Activated CD8-positive, alpha-beta T cell treated with anti-CD3 and anti-CD28 coated beads for 36 hours (primary cell): Measurements from ENCODE around the gene EIPR1. TPM values are rescaled to one million over a fixed set of nuclear protein-coding genes. Genes with fewer than 3 reads are reported as not detected.

Source experiments
- ATAC-seq: fragments of 200-7000 bp; cut with Tn5 transposase; one replicate; pipeline ENCODE4 v1.10.0; 2021; ENCODE audit warnings: mild to moderate bottlenecking, moderate library complexity
- CTCF ChIA-PET: fragments of 350-600 bp; sonication (Branson Sonifier 250); formaldehyde crosslinking; loops from one replicate; lab custom pipeline; 2021; ENCODE audit warnings: antibody characterized with exemption; lab: Charles Lee
- POLR2A ChIA-PET: fragments of 350-600 bp; sonication (Branson Sonifier 250); formaldehyde crosslinking; loops from one replicate; lab custom pipeline; 2021; ENCODE audit warnings: antibody characterized with exemption; lab: Charles Lee
- DNase-seq: peaks from one replicate; pipeline ENCODE4 v3.0.0-alpha.2; 2020
- H3K27ac Mint-ChIP-seq: one replicate; pipeline ENCODE4 v1.8.0; 2021; ENCODE audit warnings: mild to moderate bottlenecking, mixed read lengths
- H3K27me3 Mint-ChIP-seq: one replicate; pipeline ENCODE4 v1.8.0; 2021; ENCODE audit warnings: mixed read lengths
- H3K36me3 Mint-ChIP-seq: one replicate; pipeline ENCODE4 v1.8.0; 2021; ENCODE audit warnings: low read depth, mixed read lengths
- H3K4me1 Mint-ChIP-seq: one replicate; pipeline ENCODE4 v1.8.0; 2021; ENCODE audit warnings: low read depth, mixed read lengths
- H3K4me3 Mint-ChIP-seq: one replicate; pipeline ENCODE4 v1.8.0; 2021; ENCODE audit warnings: mild to moderate bottlenecking, moderate library complexity, mixed read lengths
- H3K9me3 Mint-ChIP-seq: one replicate; pipeline ENCODE4 v1.8.0; 2021; ENCODE audit warnings: mixed read lengths
- intact Hi-C: fragments of 100-400 bp; cut with micrococcal nuclease; formaldehyde crosslinking; loops from one replicate; pipeline ENCODE4 v1.10.0; 2022
- total RNA-seq, 2 experiments: library from RNA; stranded (reverse); gene quantifications; one replicate each; pipeline ENCODE4 v1.2.3, GENCODE V29; 2021
- TF ChIP-seq, protein P1 (sequence below): fragments of 200-600 bp; IDR thresholded peaks from one replicate; pipeline ENCODE4 v1.8.0; 2022; ENCODE audit warnings: antibody characterized with exemption, mild to moderate bottlenecking

Gene EIPR1
- total RNA-seq, 2 experiments from 2014 or later: 38.4 to 39.1 TPM

DNA sequence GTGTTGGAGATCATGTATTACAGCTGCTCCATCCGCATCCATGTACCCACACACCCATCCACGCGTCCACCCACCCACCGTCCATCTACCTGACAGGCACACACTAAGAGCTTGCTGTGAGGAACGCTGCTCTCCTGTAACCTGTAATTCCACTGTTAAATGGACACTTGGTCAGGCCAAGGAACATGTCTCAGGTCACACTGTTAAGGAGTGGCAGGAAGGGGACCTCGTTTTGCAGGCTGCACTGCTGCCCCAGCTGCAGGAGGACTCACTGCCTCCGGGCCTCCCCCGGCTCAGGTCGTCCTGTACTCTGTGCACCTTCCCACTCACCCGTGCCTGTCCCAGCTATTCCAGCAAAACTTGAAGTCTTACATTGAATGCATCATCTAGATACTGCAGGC lies 170.5 kb downstream of the EIPR1 start:
- TF ChIP-seq, protein P1, sequence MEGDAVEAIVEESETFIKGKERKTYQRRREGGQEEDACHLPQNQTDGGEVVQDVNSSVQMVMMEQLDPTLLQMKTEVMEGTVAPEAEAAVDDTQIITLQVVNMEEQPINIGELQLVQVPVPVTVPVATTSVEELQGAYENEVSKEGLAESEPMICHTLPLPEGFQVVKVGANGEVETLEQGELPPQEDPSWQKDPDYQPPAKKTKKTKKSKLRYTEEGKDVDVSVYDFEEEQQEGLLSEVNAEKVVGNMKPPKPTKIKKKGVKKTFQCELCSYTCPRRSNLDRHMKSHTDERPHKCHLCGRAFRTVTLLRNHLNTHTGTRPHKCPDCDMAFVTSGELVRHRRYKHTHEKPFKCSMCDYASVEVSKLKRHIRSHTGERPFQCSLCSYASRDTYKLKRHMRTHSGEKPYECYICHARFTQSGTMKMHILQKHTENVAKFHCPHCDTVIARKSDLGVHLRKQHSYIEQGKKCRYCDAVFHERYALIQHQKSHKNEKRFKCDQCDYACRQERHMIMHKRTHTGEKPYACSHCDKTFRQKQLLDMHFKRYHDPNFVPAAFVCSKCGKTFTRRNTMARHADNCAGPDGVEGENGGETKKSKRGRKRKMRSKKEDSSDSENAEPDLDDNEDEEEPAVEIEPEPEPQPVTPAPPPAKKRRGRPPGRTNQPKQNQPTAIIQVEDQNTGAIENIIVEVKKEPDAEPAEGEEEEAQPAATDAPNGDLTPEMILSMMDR: no peak
- DNase-seq (no peak), ATAC-seq (no peak)
- Mint-ChIP-seq H3K4me1 (peaks cover 9% of the 10 kb centered on the region), H3K9me3 (no peaks in the 10 kb centered on the region), H3K27me3 (no peaks in the 10 kb centered on the region), H3K36me3 (peaks cover 15% of the 10 kb centered on the region), H3K4me3 (no peak overlapping the region), H3K27ac (no peak overlapping the region)
- CTCF ChIA-PET: interaction anchor here (0.9 to 1.1 kb wide), 2 partner anchors 19 to 217 kb away, joined by 3 read pairs; no protein-coding TSS in a partner anchor
- intact Hi-C loops: no loop called here
- POLR2A ChIA-PET: no interaction called here

GRCh38 chr2:3205845-3206244 lies 171.8 kb downstream of the EIPR1 start:
- H3K9me3 Mint-ChIP-seq: no peaks in the 10 kb centered on the region
- peaks cover 9% of the 10 kb centered on the region for H3K4me1 Mint-ChIP-seq
- no peak overlapping the region for H3K4me3 Mint-ChIP-seq
- no peak overlapping the region for H3K27ac Mint-ChIP-seq
- intact Hi-C loops: no loop called here
- ChIA-PET CTCF (interaction anchor here (0.6 to 1.4 kb wide), 4 partner anchors 11 to 523 kb away, joined by 3 to 4 read pairs (median 3); no protein-coding TSS in a partner anchor), POLR2A (interaction anchor here (0.7 kb wide), 1 partner anchor 13 kb away, joined by 3 read pairs; no protein-coding TSS in a partner anchor)
- DNase-seq: no peak
- ATAC-seq: no peak
- H3K36me3 Mint-ChIP-seq: peaks cover 15% of the 10 kb centered on the region
- TF ChIP-seq, protein P1: no peak
- H3K27me3 Mint-ChIP-seq: no peaks in the 10 kb centered on the region

GRCh38 chr2:3204031-3204821 lies 173.4 kb downstream of the EIPR1 start:
- Mint-ChIP-seq H3K27ac (no peak overlapping the region), H3K27me3 (no peaks in the 10 kb centered on the region), H3K4me3 (no peak overlapping the region), H3K36me3 (peaks cover 13% of the 10 kb centered on the region), H3K4me1 (peaks cover 11% of the 10 kb centered on the region), H3K9me3 (no peaks in the 10 kb centered on the region)
- TF ChIP-seq, protein P1: no peak
- ChIA-PET CTCF (no interaction called here), POLR2A (no interaction called here)
- intact Hi-C loops: no loop called here
- DNase-seq: no peak
- ATAC-seq: no peak

GRCh38 chr2:3203497-3204019 lies 174.1 kb downstream of the EIPR1 start:
- ATAC-seq (no peak), DNase-seq (no peak)
- TF ChIP-seq, protein P1: no peak
- CTCF ChIA-PET: no interaction called here
- no peak overlapping the region for H3K4me3 Mint-ChIP-seq
- no peaks in the 10 kb centered on the region for H3K27me3 Mint-ChIP-seq
- no peaks in the 10 kb centered on the region for H3K9me3 Mint-ChIP-seq
- H3K4me1 Mint-ChIP-seq: peaks cover 11% of the 10 kb centered on the region
- POLR2A ChIA-PET: no interaction called here
- intact Hi-C loops: no loop called here
- H3K27ac Mint-ChIP-seq: no peak overlapping the region
- H3K36me3 Mint-ChIP-seq: peaks cover 11% of the 10 kb centered on the region

DNA sequence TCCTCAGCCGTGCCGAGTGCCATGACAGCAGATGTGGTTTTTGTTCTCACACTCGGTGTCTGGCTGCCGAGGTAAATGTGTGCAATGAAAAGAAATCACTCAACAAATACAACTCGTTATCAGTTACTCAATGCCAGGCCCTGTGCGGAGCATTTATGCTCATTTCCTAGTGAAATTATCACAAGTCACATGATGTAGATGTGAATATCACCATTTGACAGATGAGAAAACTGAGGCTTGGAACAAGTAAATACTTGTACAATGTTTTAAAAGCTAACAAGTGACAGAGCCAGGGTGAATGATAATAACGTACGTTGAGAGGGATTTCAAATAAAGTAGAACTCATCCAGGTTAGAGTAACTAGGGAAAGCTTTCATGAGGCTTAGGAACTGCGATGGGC lies 174.7 kb downstream of the EIPR1 start:
- H3K27ac Mint-ChIP-seq: no peak overlapping the region
- H3K27me3 Mint-ChIP-seq: no peaks in the 10 kb centered on the region
- peaks cover 11% of the 10 kb centered on the region for H3K4me1 Mint-ChIP-seq
- peaks cover 11% of the 10 kb centered on the region for H3K36me3 Mint-ChIP-seq
- no peaks in the 10 kb centered on the region for H3K9me3 Mint-ChIP-seq
- no peak overlapping the region for H3K4me3 Mint-ChIP-seq
- CTCF ChIA-PET: interaction anchor here (1.2 to 1.4 kb wide), 2 partner anchors 14 to 20 kb away, joined by 3 read pairs; no protein-coding TSS in a partner anchor
- DNase-seq (no peak), ATAC-seq (no peak)
- intact Hi-C loops: no loop called here
- POLR2A ChIA-PET: no interaction called here
- TF ChIP-seq, protein P1: no peak
